Activated CD8-positive, alpha-beta memory T cell treated with anti-CD3 and anti-CD28 coated beads for 24 hours (primary cell): ENCODE results near the gene ENTPD1.
"Not testable (repeated sequence)": the region's sequence is repeated elsewhere in the genome, so short reads cannot be mapped to it uniquely, and the experiment has no call there.

Experiments
- DNase-seq: peaks from one replicate; pipeline ENCODE4 v3.0.0-alpha.2; 2020

The ENTPD1 gene

DNA sequence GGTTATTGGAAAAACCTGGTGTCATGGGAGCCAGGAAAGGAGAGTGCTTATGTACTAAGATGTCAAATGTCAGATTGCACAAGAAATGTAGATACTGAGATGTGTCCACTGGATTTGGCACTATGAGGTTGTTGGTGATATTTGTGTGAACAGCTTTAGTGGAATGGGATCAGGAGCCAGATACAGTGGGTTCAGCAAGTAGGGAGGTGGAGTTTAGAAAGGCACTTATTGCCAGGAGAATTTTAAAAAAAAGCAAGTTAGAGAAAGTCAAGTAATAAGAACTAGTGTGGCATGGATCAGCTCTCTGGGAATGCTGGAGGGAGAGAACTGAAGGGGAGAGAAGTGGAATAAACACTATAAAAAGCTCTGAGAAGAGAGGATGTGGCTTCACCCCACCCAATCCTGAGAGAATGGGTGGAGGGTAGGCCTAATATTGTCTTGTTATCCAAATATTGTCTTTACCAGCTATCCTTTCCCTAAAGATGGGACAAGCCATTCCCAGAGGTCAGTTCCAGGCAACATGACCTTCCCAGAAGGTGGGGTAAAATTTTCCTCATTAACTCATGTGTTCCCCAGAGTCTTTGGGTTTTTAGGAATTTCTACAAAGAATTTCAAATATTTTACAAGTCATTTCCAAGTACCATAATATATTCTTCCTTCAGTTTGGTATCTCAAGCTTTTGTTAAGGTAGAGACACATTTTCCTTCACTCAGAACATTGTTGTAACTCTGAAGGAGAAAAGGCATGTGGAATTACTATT, 42.3 kb downstream of the ENTPD1 start:
- no peak for DNase-seq

DNA sequence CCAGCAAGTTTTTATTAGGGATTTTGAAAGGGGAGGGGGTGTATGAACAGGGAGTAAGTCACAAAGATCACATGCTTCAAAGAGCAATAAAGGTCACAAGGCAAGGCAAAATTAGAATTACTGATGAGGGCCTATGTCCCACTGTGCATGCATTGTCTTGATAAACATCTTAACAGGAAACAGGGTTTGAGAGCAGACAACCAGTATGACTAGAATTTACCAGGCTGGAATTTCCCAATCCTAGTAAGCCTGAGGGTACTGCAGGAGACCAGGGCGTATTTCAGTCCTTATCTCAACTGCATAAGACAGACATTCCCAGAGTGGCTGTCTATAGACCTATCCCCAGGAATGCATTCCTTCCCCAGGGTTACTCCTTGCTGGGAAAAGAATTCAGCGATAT, 44.3 kb downstream of the ENTPD1 start:
- not testable (repeated sequence) for DNase-seq

- not testable (repeated sequence) for DNase-seq
These were observed 50.9 kb downstream of the ENTPD1 start for GRCh38 chr10:95806687-95807380.

DNA sequence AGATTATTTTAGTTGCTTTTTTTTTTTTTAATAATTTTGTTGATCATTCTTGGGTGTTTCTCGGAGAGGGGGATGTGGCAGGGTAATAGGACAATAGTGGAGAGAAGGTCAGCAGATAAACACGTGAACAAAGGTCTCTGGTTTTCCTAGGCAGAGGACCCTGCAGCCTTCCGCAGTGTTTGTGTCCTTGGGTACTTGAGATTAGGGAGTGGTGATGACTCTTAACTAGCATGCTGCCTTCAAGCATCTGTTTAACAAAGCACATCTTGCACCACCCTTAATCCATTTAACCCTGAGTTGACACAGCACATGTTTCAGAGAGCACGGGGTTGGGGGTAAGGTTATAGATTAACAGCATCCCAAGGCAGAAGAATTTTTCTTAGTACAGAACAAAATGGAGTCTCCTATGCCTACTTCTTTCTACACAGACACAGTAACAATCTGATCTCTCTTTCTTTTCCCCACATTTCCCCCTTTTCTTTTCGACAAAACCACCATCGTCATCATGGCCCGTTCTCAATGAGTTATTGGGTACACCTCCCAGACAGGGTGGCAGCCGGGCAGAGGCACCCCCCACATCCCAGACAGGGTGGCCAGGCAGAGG, 52.8 kb downstream of the ENTPD1 start:
- DNase-seq = not testable (repeated sequence)

GRCh38 chr10:95809370-95810197, 53.6 kb downstream of the ENTPD1 start:
- DNase-seq = no peak

DNA sequence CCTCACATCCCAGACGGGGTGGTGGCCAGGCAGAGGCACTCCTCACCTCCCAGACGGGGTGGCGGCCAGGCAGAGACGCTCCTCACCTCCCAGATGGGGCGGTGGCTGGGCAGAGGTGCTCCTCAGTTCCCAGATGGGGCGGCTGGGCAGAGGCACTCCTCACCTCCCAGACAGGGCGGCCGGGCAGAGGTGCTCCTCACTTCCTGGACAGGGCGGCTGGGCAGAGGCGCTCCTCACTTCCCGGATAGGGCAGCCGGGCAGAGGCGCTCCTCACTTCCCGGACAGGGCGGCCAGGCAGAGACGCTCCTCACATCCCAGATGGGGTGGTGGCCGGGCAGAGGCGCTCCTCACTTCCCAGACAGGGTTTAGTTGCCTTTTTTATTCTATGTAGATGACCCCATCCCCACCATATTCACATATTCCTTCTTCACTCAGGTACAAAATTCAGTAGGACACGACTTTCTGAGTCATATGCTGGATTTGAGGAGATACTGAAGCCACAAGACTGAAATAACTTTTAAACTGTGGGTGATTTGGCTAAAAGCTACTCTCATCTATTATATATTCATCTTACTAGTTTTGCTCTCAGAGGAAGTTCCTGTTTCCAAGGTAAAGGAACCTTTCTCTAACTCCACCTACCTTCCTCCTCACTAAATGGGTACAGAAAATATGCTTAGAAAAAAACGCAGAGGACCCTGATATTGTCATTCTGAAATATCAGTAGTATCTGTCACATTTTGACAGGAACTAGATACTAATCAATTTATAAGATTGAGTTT, 54.4 kb downstream of the ENTPD1 start:
- DNase-seq = no peak

DNA sequence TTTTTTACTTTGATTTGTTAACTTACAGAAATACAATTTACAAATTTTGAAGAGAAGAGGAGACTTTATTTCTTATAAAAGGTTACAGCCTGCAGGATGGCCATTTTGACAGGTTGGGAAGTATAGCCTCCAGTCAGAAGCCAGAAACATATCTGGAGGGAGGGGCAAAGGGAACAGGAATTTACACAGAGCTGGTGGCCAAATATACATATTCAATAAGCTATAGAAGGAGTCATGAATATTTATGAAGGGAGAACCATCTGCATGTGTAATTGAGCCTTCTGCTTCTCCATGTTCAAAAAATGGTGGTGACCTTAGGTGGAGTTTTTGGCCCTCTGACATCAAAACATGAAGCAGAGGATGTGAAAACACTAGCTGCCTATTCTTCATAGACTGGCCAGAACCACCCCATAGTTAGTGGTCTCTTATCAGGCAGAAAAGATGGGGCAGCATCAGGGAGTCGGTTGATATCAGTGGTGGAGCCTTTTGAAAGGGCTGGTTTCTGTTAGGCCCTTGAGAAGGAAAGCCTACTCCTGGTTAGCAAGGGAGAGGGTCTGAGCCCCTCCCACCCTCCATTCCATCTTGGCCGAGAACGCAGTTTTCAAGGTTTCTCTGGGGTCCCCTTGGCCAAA, 57.2 kb downstream of the ENTPD1 start:
- DNase-seq = no peak

- no peak for DNase-seq
These were observed 58.2 kb downstream of the ENTPD1 start for GRCh38 chr10:95814011-95814727.

GRCh38 chr10:95815133-95815532, 59.2 kb downstream of the ENTPD1 start:
- DNase-seq = no peak

- DNase-seq = no peak
These were observed 59.8 kb downstream of the ENTPD1 start for GRCh38 chr10:95815701-95816240.

DNA sequence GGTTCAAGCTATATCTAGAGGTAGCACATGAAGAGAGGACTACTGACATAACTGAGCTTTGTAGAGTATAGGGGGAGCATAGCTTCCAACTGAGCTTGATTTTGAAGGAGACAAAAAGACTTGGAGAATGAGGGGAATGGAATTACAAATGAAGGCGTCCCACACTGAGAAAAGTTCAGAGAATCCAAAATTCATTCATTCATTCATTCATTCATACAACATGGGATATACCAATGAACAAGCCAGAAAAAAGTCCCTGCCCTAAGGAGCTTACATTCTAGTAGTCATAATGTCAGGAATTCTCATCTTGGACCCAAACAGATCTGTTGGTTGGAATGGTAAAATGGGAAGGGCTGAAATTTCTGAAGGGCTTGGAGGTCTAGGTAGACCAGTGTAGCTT, 62.0 kb downstream of the ENTPD1 start:
- no peak for DNase-seq

GRCh38 chr10:95818668-95819067, 62.7 kb downstream of the ENTPD1 start:
- DNase-seq = no peak

- DNase-seq = no peak
These were observed 63.8 kb downstream of the ENTPD1 start for GRCh38 chr10:95819620-95820329.

GRCh38 chr10:95820363-95820762, 64.4 kb downstream of the ENTPD1 start:
- DNase-seq = no peak

- no peak for DNase-seq
These were observed 65.8 kb downstream of the ENTPD1 start for GRCh38 chr10:95821720-95822119.

- no peak for DNase-seq
These were observed 74.1 kb downstream of the ENTPD1 start for GRCh38 chr10:95830044-95830443.

GRCh38 chr10:95831076-95831475, 75.1 kb downstream of the ENTPD1 start:
- no peak for DNase-seq

GRCh38 chr10:95831515-95831914, 75.6 kb downstream of the ENTPD1 start:
- DNase-seq = no peak

DNA sequence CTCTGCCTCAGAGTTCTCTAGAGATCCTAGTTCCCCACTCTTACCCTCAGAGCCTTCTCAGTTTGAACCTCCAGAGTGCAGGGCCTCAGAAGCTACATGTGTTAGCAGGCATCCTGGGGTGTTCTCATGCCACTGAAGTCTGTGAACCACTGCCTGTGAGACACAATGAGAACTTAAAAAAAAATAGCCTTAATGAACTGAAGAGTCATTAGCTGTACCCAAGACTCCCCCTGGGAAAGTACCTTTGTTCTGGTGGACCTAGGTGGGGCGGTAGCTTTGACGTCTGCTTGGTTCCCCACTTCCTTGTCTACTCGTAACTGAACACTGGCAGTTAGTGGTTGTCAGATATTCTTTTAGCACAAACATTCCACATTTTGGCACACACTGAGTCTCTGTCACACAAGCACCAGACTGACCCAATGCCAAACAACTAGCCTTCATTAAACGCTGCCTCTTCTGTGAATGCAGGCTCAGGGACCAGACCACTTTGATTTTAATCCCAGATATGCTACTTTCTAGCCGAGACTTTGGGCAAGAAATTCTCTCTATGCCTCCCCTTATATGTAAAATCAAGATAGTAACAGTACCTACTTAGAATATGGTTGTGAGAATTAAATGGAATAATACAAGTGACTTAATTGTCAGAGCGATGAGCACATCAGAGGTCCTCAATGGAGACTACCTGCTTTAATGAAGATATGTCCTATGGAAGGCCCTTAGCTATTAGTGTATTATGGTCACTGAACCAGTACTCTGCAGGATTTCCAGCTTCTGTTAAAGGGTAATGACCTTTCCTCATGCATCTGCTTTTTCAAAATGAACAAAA, 76.5 kb downstream of the ENTPD1 start:
- DNase-seq = no peak
